ENCODE measurements around the gene SYT17.

SYT17 gene

DNA sequence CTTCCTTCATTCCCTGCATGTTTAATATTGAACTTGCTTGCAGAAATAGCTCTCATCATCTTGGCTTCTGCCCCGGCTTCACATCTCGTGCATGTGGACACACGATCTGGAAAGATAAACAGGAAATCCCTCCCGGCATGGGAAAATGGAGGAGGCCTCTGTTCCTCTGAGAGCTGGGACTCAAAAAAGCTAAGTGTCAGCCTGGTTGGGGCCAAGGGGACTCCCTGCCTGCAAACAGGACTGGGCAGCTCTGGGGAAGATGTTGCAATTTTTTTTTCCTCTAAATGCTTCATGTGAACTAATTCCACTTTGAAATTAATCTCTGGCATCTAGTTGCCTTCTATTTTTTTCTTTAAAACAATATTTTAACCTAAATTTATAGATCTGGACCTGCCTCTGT is 29.4 kb upstream of the SYT17 start:
- DNase-seq (ENCODE audit: low read depth) = peak; percentile 91
- TF ChIP-seq, protein P1, sequence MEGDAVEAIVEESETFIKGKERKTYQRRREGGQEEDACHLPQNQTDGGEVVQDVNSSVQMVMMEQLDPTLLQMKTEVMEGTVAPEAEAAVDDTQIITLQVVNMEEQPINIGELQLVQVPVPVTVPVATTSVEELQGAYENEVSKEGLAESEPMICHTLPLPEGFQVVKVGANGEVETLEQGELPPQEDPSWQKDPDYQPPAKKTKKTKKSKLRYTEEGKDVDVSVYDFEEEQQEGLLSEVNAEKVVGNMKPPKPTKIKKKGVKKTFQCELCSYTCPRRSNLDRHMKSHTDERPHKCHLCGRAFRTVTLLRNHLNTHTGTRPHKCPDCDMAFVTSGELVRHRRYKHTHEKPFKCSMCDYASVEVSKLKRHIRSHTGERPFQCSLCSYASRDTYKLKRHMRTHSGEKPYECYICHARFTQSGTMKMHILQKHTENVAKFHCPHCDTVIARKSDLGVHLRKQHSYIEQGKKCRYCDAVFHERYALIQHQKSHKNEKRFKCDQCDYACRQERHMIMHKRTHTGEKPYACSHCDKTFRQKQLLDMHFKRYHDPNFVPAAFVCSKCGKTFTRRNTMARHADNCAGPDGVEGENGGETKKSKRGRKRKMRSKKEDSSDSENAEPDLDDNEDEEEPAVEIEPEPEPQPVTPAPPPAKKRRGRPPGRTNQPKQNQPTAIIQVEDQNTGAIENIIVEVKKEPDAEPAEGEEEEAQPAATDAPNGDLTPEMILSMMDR (conservative IDR thresholded peaks at IDR 0.05; ENCODE audit: low read depth, low read length) = no peak
- H3K4me3 ChIP-seq (ENCODE audit: low read depth, low read length) = no peak overlapping the region

DNA sequence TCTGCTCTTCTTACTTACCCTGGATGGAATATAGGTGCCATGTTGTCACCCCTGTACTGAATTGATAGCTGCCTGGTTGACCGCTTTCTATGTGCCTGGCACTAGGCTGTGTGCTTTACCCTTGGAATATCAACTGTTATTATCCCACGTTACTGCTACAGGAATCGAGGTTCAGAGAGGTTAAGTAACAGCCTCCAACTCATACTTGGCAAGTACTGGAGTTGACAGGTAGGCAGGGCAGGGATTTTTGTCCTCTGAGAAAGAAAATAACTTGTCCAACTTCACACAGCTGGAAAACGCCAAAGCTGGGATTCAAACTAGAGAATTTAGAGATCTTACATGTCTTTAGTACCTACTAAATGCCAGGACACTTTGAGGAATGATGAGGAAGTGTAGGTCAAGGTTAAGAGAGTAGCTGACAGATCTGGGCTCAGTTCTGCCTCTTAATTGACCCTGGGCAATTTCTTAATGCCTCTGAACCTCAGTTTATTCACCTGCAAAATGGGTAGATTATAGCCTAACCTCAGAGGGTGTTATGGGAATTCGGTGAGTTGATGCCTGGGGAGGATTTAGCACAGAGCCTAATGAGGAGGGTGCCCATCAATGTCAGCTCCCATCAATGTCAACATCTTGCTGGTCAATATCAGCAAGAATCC is 28.5 kb upstream of the SYT17 start:
- no peak overlapping the region for H3K4me3 ChIP-seq (ENCODE audit: low read depth, low read length)
- DNase-seq (ENCODE audit: low read depth) = no peak
- TF ChIP-seq, protein P1 (conservative IDR thresholded peaks at IDR 0.05; ENCODE audit: low read depth, low read length) = no peak

DNA sequence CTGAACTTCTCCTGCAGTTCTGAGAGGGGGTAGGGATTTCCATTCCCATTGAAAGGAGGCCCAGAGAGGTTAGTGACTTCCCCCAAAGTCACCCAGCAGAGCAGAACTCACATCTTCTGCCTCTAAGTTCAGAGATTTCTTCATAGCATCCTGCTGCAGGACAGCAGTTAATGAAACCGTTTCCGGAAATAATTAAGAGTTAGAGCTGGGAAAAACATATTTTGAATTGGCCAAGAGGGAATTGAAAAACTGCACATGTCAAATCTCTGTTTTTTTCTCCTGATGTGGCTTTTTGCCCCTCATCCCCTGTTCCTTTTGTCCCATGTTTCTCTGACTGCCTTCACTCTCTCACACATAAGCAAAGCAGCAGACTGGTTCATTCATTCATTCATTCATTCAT is 27.6 kb upstream of the SYT17 start:
- TF ChIP-seq, protein P1 (conservative IDR thresholded peaks at IDR 0.05; ENCODE audit: low read depth, low read length) = no peak
- no peak for DNase-seq (ENCODE audit: low read depth)
- H3K4me3 ChIP-seq (ENCODE audit: low read depth, low read length) = no peak overlapping the region

DNA sequence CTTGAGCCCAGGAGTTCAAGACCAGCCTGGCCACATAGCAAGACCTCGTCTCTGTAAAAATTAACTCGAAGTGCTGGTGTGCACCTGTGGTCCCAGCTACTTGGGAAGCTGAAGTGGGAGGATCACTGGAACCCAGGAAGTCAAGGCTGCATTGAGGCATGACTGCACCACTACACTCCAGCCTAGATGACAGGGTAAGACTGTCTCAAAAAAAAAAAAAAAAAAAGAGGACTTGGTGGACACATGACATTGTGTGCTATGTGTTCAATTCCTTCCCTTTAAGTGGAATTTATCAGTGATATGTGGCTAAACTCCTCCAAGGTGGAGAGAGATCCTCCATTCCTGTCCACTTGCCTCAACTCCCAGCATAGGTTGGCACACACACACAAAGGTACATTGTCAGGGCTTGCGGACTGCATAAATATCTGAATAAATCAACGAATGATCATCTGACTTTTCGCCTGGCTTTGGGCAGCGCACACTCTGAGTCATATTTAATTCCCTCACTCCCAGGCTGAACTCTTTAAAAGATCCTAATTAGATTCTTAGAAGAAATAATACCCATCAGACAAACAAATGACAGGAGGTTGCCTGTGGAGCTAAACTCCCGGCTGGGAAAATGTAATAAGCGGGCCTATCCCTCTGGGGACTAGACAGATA is 25.0 kb upstream of the SYT17 start:
- no peak for DNase-seq (ENCODE audit: low read depth)
- no peak overlapping the region for H3K4me3 ChIP-seq (ENCODE audit: low read depth, low read length)
- TF ChIP-seq, protein P1 (conservative IDR thresholded peaks at IDR 0.05; ENCODE audit: low read depth, low read length) = no peak

DNA sequence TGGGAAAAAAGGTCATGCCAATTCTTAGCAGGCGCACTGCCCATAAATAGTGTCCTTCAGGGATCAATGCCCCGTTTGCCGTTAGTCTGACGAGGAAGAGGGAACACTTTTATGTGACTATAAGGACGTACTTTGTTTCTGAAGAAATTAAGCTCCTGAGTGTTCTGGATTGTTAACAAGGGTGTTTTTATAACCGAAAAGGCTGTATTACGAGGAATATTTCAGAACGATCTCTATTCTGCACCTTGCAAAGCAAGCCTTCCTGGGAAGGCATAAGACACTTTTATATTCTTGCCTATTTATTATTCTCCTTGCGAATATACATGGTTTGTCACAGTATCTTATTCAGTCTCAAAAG is 24.5 kb upstream of the SYT17 start:
- DNase-seq (ENCODE audit: low read depth) = no peak
- TF ChIP-seq, protein P1 (conservative IDR thresholded peaks at IDR 0.05; ENCODE audit: low read depth, low read length) = no peak
- H3K4me3 ChIP-seq (ENCODE audit: low read depth, low read length) = no peak overlapping the region

DNA sequence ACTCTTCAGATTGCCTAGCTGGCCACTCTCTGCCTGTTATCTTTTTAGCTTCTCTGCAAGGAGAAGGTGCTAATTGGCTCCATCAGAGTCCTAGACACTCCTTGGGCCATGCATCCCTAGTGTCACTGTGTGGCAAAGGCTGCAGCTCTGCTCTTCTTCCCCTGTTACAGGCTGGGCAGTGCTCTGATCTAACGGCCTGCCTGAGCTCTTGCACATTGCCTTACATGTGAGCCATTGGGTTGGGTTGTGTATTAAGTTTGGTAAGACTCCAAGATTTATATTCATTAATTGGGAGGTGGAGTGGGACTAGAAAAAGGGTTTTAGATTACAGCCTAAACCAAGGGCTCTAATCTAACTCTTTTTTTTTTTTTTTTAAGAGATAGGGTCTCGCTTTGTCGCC is 23.0 kb upstream of the SYT17 start:
- no peak for DNase-seq (ENCODE audit: low read depth)
- TF ChIP-seq, protein P1 (conservative IDR thresholded peaks at IDR 0.05; ENCODE audit: low read depth, low read length) = no peak
- H3K4me3 ChIP-seq (ENCODE audit: low read depth, low read length) = no peak overlapping the region

DNA sequence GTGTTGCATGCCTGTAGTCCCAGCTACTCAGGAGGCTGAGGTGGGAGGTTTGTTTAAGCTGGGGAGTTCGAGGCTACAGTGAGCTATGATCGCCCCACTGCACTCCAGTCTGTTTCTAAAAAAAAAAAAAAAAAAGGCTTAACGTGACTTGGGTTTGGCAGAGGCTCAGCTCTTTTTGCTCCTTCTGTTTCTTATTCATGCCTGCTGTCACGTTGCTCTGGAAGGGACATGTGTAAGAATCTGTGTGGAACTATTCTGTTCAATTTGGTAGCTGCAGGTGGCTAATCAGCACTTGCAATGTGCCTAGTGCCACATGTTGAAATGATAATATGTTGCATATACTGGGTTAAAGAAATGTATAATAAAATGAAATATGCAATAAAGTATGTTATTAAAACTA is 20.9 kb upstream of the SYT17 start:
- TF ChIP-seq, protein P1 (conservative IDR thresholded peaks at IDR 0.05; ENCODE audit: low read depth, low read length) = no peak
- no peak overlapping the region for H3K4me3 ChIP-seq (ENCODE audit: low read depth, low read length)
- no peak for DNase-seq (ENCODE audit: low read depth)

Data from choroid plexus epithelial cell (primary cell).